Tibial nerve (tissue), 4 donors: ENCODE results near the gene PLXNA4. TPM values are rescaled to one million over a fixed set of nuclear protein-coding genes. Genes with fewer than 3 reads are reported as not detected.

Experiments
- DNase-seq, 2 donors: peaks; one replicate each; pipeline ENCODE4 v3.0.0-alpha.2; 2019; ENCODE audit warnings: low spot score in 2 of 2
- H3K27ac ChIP-seq, 4 donors: fragments of 200-600 bp; sonication (generic) in 3 of 4; one replicate each; pipeline ENCODE4 v1.5.1; 2017 to 2019; ENCODE audit warnings: mild to moderate bottlenecking in 1 of 4
- H3K27me3 ChIP-seq, 2 donors: fragments of 200-600 bp; sonication (generic) in 1 of 2; one replicate each; pipeline versions ENCODE4 v1.5.1 to v1.6.0; 2017 to 2019
- H3K36me3 ChIP-seq, 3 donors: fragments of 200-600 bp; sonication (generic); one replicate each; pipeline ENCODE4 v1.5.1; 2018 to 2019
- H3K4me1 ChIP-seq, 4 donors: fragments of 200-600 bp; sonication (generic) in 3 of 4; one replicate each; pipeline ENCODE4 v1.5.1; 2017 to 2019
- H3K4me3 ChIP-seq, 4 donors: fragments of 200-600 bp; sonication (generic) in 3 of 4; one replicate each; pipeline ENCODE4 v1.5.1; 2017 to 2019; ENCODE audit warnings: mild to moderate bottlenecking in 1 of 4, moderate library complexity in 1 of 4
- H3K9me3 ChIP-seq, 4 donors: fragments of 200-600 bp; sonication (generic) in 3 of 4; one replicate each; pipeline ENCODE4 v1.5.1; 2017 to 2019
- EP300 ChIP-seq, 2 donors: sonication (generic); formaldehyde crosslinking; IDR thresholded peaks; one replicate each; pipeline ENCODE4 v1.6.1; 2017; ENCODE audit warnings: antibody characterized with exemption in 2 of 2, mild to moderate bottlenecking in 1 of 2
- POLR2A ChIP-seq, 2 donors: fragments of 450-650 bp; IDR thresholded peaks; one replicate each; pipeline ENCODE4 v1.6.1; 2017; ENCODE audit warnings: antibody characterized with exemption in 2 of 2, mild to moderate bottlenecking in 2 of 2, moderate library complexity in 2 of 2
- WGBS, 2 donors: methylation state at CpG; one replicate each; pipeline ENCODE4 v1.1.5; 2018; 5-methylcytosine and 5-hydroxymethylcytosine counted together
- total RNA-seq, 4 donors: library from RNA; depleted of rRNA; stranded (reverse); fragments of >200 nt; gene quantifications; one replicate each; pipeline ENCODE4 v1.1.0, GENCODE V29; 2016
- TF ChIP-seq, protein P1 (sequence below), 5 experiments: fragments of 200-600 bp in 3 of 5; fragments of 450-650 bp in 2 of 5; sonication (generic) in 3 of 5; IDR thresholded peaks; one replicate each; pipeline ENCODE4 v1.5.1; 2016 to 2019; ENCODE audit warnings: antibody characterized with exemption in 5 of 5, mild to moderate bottlenecking in 3 of 5, moderate library complexity in 2 of 5

The PLXNA4 gene
- total RNA-seq, 4 donors from 2014 or later: 12.6 to 32.4 (median 13.7) TPM

DNA sequence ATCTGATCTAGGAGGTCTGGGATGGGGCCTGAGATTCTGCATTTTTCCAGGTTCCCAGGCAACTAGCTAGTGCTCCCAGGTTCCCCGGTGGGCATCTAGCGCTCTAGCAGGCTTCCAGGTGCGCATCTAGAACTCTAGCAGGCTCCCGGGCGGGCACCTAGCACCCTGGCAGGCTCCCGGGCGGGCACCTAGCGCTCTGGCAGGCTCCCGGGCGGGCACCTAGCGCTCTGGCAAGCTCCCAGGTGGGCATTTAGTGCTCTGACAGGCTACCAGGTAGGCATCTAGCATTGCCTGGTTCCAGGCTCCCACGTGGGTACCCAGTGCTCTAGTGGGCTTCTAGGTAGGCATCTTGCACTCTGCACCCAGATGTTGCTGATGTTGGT, 414.7 kb downstream of the PLXNA4 start:
- Histone ChIP-seq H3K27me3 (no peaks in the 10 kb centered on the region), H3K36me3 (no peaks in the 10 kb centered on the region), H3K9me3 (no peaks in the 10 kb centered on the region), H3K4me1 (peaks cover 0 to 11% (median 3%) of the 10 kb centered on the region in 4 donors), H3K27ac (no peak overlapping the region), H3K4me3 (no peak overlapping the region)
- 92% methylated on average over 12 of the region's 12 CpGs; no CpG with 5 or more reads in 1 of the 2 donors for WGBS, 2 donors
- DNase-seq: no peak
- TF ChIP-seq POLR2A (IDR thresholded peaks at IDR 0.05) (no peak), EP300 (IDR thresholded peaks at IDR 0.05) (no peak)
- TF ChIP-seq, protein P1, sequence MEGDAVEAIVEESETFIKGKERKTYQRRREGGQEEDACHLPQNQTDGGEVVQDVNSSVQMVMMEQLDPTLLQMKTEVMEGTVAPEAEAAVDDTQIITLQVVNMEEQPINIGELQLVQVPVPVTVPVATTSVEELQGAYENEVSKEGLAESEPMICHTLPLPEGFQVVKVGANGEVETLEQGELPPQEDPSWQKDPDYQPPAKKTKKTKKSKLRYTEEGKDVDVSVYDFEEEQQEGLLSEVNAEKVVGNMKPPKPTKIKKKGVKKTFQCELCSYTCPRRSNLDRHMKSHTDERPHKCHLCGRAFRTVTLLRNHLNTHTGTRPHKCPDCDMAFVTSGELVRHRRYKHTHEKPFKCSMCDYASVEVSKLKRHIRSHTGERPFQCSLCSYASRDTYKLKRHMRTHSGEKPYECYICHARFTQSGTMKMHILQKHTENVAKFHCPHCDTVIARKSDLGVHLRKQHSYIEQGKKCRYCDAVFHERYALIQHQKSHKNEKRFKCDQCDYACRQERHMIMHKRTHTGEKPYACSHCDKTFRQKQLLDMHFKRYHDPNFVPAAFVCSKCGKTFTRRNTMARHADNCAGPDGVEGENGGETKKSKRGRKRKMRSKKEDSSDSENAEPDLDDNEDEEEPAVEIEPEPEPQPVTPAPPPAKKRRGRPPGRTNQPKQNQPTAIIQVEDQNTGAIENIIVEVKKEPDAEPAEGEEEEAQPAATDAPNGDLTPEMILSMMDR (IDR thresholded peaks at IDR 0.05): no peak

DNA sequence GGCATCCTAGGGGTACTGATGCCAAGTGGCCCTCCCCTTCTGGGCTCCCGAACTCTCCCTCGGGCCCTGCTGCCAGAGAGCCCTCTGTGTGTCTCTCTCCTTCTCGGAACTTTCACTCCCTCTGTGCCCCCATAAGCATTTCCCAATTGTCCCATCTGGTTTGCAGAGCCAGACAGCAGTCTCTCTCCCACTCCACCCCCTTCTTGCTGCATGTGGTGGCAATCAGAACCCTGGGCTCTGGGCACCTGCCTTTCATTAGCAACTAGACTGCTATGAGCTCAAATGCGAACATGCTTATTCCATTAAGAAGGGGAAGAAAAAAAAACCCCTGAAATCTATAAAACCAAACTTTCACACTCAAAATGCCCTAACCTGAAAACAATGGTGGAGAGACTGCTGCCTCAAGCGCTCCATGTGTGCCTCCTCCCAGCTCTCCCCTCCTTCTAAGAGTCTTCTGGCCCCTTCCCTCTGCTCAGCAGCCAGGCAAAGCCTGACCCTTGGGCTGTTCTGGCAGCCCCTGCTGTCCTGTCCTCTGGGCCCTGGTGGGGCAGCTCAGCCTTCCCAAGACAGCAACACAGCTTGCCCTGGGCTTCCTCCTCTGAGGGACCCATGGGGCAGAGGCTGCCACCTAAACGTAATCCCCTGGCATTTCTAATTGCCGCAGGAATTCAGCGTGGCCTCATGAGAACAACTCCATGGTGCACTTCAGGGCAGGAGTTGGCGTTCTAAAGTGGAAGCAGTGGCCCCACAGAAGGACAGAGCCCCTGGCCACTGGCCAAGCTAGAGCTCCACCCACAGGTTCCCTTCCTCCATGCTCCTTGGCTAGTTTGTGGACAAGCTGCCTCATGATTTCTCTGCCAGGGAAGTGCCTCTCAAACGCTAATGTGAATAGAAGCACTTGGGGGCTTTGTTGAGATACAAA, 415.4 kb downstream of the PLXNA4 start:
- H3K4me1 ChIP-seq: peaks cover 0 to 11% (median 3%) of the 10 kb centered on the region in 4 donors
- H3K27me3 ChIP-seq: no peaks in the 10 kb centered on the region
- no peak for DNase-seq
- no peaks in the 10 kb centered on the region for H3K36me3 ChIP-seq
- no peak overlapping the region for H3K27ac ChIP-seq
- 35 to 38% methylated on average over 10 of the region's 10 CpGs for WGBS, 2 donors
- TF ChIP-seq POLR2A (IDR thresholded peaks at IDR 0.05) (no peak), EP300 (IDR thresholded peaks at IDR 0.05) (no peak)
- TF ChIP-seq, protein P1 (IDR thresholded peaks at IDR 0.05): no peak
- H3K9me3 ChIP-seq: no peaks in the 10 kb centered on the region
- H3K4me3 ChIP-seq: no peak overlapping the region

DNA sequence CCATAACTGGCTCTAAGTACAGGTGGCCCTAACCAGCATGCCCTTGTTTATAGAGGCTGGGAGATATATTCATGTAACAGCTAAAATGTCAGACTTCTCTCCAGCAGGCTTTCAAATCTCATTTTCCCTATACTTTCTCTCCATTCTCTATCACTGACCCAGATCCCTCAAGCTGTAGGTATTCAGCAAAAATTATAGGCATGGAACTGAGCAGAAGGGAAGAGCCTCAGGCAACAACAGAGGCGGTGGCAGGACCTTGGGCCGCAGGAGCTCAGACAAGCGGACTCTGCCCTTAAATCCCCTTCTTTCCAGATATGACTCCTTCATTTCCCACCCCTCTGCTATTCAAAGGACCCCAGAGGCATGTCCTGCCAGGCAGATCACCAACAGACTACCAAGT, 417.4 kb downstream of the PLXNA4 start:
- H3K27ac ChIP-seq: no peak overlapping the region
- TF ChIP-seq EP300 (IDR thresholded peaks at IDR 0.05): no peak
- TF ChIP-seq POLR2A (IDR thresholded peaks at IDR 0.05): no peak
- TF ChIP-seq, protein P1 (IDR thresholded peaks at IDR 0.05): no peak
- H3K4me3 ChIP-seq: no peak overlapping the region
- 92 to 97% methylated on average over 3 of the region's 3 CpGs for WGBS, 2 donors
- peaks cover 0 to 11% (median 3%) of the 10 kb centered on the region in 4 donors for H3K4me1 ChIP-seq
- no peak for DNase-seq
- no peaks in the 10 kb centered on the region for H3K9me3 ChIP-seq
- no peaks in the 10 kb centered on the region for H3K27me3 ChIP-seq
- H3K36me3 ChIP-seq: no peaks in the 10 kb centered on the region

DNA sequence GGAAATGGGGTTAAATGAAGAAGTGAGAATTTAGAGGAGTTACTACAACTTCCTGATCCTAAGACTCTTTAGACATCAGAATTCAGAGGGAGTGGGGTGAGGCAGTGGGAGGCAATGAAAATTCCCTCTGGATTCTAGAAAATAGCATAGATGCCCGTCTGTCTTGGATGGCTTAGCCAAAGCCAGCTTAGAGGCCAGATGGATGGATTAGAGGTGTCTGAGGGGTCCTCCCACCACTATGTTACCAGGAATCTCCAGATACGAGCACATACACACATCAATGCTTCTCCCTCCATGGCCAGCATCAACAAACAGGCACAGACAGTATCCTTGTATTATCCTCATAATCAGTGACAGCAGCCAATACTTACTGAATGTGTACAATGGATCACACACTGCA, 418.1 kb downstream of the PLXNA4 start:
- WGBS, 2 donors: 47 to 49% methylated on average over 2 of the region's 2 CpGs
- H3K27ac ChIP-seq: no peak overlapping the region
- TF ChIP-seq EP300 (IDR thresholded peaks at IDR 0.05) (no peak), POLR2A (IDR thresholded peaks at IDR 0.05) (no peak)
- TF ChIP-seq, protein P1 (IDR thresholded peaks at IDR 0.05): no peak

DNA sequence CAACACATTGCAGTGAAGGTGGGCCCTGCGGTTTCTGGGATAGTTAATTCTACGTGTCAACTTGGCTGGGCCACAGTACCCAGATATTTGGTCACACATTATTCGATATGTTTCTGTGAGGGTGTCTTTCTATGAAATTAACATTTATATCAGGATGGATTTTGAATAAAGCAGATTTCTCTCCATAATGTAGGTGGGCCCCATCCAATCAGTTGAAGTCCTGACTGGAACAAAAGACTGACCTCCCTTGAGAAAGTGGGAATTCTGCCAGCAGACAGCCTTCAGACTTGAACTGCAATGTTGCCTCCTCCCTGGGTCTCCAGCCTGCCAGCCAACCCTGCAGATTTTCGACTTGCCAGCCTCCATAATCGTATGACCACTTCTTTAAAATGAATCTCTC, 420.6 kb downstream of the PLXNA4 start:
- H3K27ac ChIP-seq: no peak overlapping the region
- no peaks in the 10 kb centered on the region for H3K27me3 ChIP-seq
- no peak for DNase-seq
- H3K4me1 ChIP-seq: peaks cover 0 to under 1% (median 0%) of the 10 kb centered on the region in 4 donors
- H3K4me3 ChIP-seq: no peak overlapping the region
- 91 to 95% methylated on average over 5 of the region's 5 CpGs for WGBS, 2 donors
- H3K36me3 ChIP-seq: no peaks in the 10 kb centered on the region
- no peaks in the 10 kb centered on the region for H3K9me3 ChIP-seq
- TF ChIP-seq EP300 (IDR thresholded peaks at IDR 0.05): no peak
- no peak for TF ChIP-seq POLR2A (IDR thresholded peaks at IDR 0.05)
- TF ChIP-seq, protein P1 (IDR thresholded peaks at IDR 0.05): no peak

More for the DNA sequence above, 418.1 kb downstream of the PLXNA4 start:
- no peaks in the 10 kb centered on the region for H3K27me3 ChIP-seq
- H3K9me3 ChIP-seq: no peaks in the 10 kb centered on the region
- peaks cover 0 to 11% (median 3%) of the 10 kb centered on the region in 4 donors for H3K4me1 ChIP-seq
- no peak for DNase-seq
- no peak overlapping the region for H3K4me3 ChIP-seq
- H3K36me3 ChIP-seq: no peaks in the 10 kb centered on the region
